Astrocyte (in vitro differentiated cells and primary cell): Measurements from ENCODE around the gene ZNF787.

Experiments
- EZH2 ChIP-seq: IDR thresholded peaks from 2 replicates; pipeline ENCODE4 v1.6.1; 2012; ENCODE audit warnings: mild to moderate bottlenecking, low read length, inconsistent platforms; ENCODE audit not compliant: insufficient read depth
- TF ChIP-seq, protein P1 (sequence below): IDR thresholded peaks from 2 replicates; pipeline ENCODE4 v1.5.1; 2011; ENCODE audit warnings: low read depth, mild to moderate bottlenecking, inconsistent platforms, low read length, moderate library complexity; ENCODE audit not compliant: insufficient read depth

DNA sequence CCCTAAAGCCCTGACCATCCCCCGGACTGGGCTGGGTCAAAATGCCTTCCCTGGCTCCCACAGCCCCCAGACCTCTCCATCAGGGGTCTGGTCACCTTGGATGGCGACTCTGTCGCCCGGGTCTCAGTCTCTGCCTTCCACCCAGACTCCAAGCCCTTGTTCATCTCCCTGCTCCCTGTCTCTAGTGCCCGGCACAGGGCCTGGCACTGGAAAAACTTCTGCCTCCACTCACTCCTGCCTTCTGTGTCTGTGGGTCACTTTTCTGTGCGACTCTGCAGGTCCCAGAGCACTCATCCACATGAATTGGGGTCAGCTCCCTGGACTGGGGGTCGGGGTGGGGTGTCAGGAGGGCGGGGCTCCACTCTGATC lies 1.1 kb downstream of the ZNF787 start:
- TF ChIP-seq, protein P1, sequence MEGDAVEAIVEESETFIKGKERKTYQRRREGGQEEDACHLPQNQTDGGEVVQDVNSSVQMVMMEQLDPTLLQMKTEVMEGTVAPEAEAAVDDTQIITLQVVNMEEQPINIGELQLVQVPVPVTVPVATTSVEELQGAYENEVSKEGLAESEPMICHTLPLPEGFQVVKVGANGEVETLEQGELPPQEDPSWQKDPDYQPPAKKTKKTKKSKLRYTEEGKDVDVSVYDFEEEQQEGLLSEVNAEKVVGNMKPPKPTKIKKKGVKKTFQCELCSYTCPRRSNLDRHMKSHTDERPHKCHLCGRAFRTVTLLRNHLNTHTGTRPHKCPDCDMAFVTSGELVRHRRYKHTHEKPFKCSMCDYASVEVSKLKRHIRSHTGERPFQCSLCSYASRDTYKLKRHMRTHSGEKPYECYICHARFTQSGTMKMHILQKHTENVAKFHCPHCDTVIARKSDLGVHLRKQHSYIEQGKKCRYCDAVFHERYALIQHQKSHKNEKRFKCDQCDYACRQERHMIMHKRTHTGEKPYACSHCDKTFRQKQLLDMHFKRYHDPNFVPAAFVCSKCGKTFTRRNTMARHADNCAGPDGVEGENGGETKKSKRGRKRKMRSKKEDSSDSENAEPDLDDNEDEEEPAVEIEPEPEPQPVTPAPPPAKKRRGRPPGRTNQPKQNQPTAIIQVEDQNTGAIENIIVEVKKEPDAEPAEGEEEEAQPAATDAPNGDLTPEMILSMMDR, result no peak
- TF ChIP-seq EZH2, result no peak
